Keratinocyte (primary cell): ENCODE results near the gene CSMD2. TPM values are rescaled to one million over a fixed set of nuclear protein-coding genes. Genes with fewer than 3 reads are reported as not detected.

Source experiments
- DNase-seq: peaks from one replicate; pipeline ENCODE4 v3.0.0-alpha.2; 2011; ENCODE audit warnings: low read depth, missing footprints, low spot score
- FAIRE-seq: peaks from 2 replicates; lab custom pipeline; 2011; peaks lifted over from hg19 to GRCh38; lab: Jason Lieb, UNC
- H2AFZ ChIP-seq: 2 replicates; pipeline ENCODE4 v1.6.0; 2012; ENCODE audit warnings: low read length, control low read depth, inconsistent platforms; ENCODE audit not compliant: control insufficient read depth
- H3K27ac ChIP-seq: 2 replicates; pipeline ENCODE4 v1.5.1; 2011; ENCODE audit warnings: low read length; ENCODE audit not compliant: control insufficient read depth, insufficient read depth
- H3K27me3 ChIP-seq: 3 replicates; pipeline ENCODE4 v1.6.0; 2011; ENCODE audit warnings: low read length; ENCODE audit not compliant: control insufficient read depth, insufficient read depth; ENCODE audit errors: extremely low read depth
- H3K36me3 ChIP-seq, 2 experiments: 2 replicates in 1 of 2; 3 replicates in 1 of 2; pipeline ENCODE4 v1.5.1; 2011; ENCODE audit warnings: low read length in 2 of 2, mild to moderate bottlenecking in 1 of 2; ENCODE audit not compliant: control insufficient read depth in 2 of 2, insufficient read depth in 2 of 2; ENCODE audit errors: extremely low read depth in 1 of 2
- H3K4me1 ChIP-seq: 3 replicates; pipeline ENCODE4 v1.5.1; 2011; ENCODE audit warnings: low read length; ENCODE audit not compliant: control insufficient read depth, insufficient read depth; ENCODE audit errors: extremely low read depth
- H3K4me2 ChIP-seq: 3 replicates; pipeline ENCODE4 v1.6.0; 2011; ENCODE audit warnings: low read depth, low read length; ENCODE audit not compliant: control insufficient read depth, insufficient read depth; ENCODE audit errors: extremely low read depth
- H3K4me3 ChIP-seq, 3 experiments: fragments of 200-600 bp in 1 of 3; sonication (generic) in 1 of 3; 2 replicates in 2 of 3; 3 replicates in 1 of 3; pipeline ENCODE4 v1.5.1; 2011 to 2016; ENCODE audit warnings: low read length in 3 of 3, mild to moderate bottlenecking in 3 of 3, control low read depth in 2 of 3, inconsistent platforms in 1 of 3, low read depth in 1 of 3, mixed read lengths in 1 of 3, mixed run types in 1 of 3, moderate library complexity in 1 of 3; ENCODE audit not compliant: control insufficient read depth in 2 of 3, insufficient read depth in 2 of 3; ENCODE audit errors: extremely low read depth in 1 of 3
- H3K79me2 ChIP-seq: 2 replicates; pipeline ENCODE4 v1.6.0; 2012; ENCODE audit warnings: low read length; ENCODE audit not compliant: control insufficient read depth, insufficient read depth
- H3K9ac ChIP-seq: 3 replicates; pipeline ENCODE4 v1.6.0; 2011; ENCODE audit warnings: low read length; ENCODE audit not compliant: control insufficient read depth, insufficient read depth; ENCODE audit errors: extremely low read depth
- H3K9me1 ChIP-seq: 3 replicates; pipeline ENCODE4 v1.6.0; 2011; ENCODE audit warnings: low read length; ENCODE audit not compliant: control insufficient read depth, insufficient read depth; ENCODE audit errors: extremely low read depth
- H3K9me3 ChIP-seq: 2 replicates; pipeline ENCODE4 v1.5.1; 2012; ENCODE audit warnings: low read depth, low read length; ENCODE audit not compliant: control insufficient read depth
- H4K20me1 ChIP-seq: 3 replicates; pipeline ENCODE4 v1.6.0; 2011; ENCODE audit warnings: low read length; ENCODE audit not compliant: control insufficient read depth, insufficient read depth; ENCODE audit errors: extremely low read depth
- CTCF ChIP-seq, 3 experiments: IDR thresholded peaks in 1 of 3; conservative IDR thresholded peaks in 1 of 3; optimal IDR thresholded peaks in 1 of 3; 2 replicates in 2 of 3; 3 replicates in 1 of 3; pipeline versions ENCODE3 to v1.5.1; 2011; ENCODE audit warnings: low read length in 3 of 3, mild to moderate bottlenecking in 3 of 3, moderate library complexity in 2 of 3, control low read depth in 1 of 3, inconsistent platforms in 1 of 3; ENCODE audit not compliant: insufficient read depth in 2 of 3; ENCODE audit errors: extremely low read depth in 1 of 3
- EZH2 ChIP-seq: IDR thresholded peaks from one replicate; pipeline ENCODE4 v1.6.1; 2012; ENCODE audit warnings: inconsistent platforms, mild to moderate bottlenecking, low read length, moderate library complexity
- dilution Hi-C: fragments of 300-500 bp; cut with MboI; formaldehyde crosslinking; loops from one replicate; pipeline ENCODE4 v1.7.0; 2020; ENCODE audit warnings: low sequenced_read_pairs; ENCODE audit not compliant: extremely low pct_ligation_motif_present
- polyA plus RNA-seq, 5 experiments: library from polyadenylated mRNA; depleted of rRNA in 3 of 5; stranded (reverse) in 3 of 5; stranded (forward) in 1 of 5; unstranded in 1 of 5; fragments of >200 nt; gene quantifications; 1 replicate in 1 of 5; 2 replicates in 3 of 5; 3 replicates in 1 of 5; pipeline versions ENCODE4 v1.2.1 to v1.2.3, GENCODE V29; 2011 to 2012; ENCODE audit warnings: missing spikeins in 2 of 5, low read depth in 1 of 5, low replicate concordance in 1 of 5

Gene CSMD2
- polyA plus RNA-seq, 1 donor (not counting 4 experiments of a cell fraction or from before 2014, with no cell fraction given), result 2.0 TPM

DNA sequence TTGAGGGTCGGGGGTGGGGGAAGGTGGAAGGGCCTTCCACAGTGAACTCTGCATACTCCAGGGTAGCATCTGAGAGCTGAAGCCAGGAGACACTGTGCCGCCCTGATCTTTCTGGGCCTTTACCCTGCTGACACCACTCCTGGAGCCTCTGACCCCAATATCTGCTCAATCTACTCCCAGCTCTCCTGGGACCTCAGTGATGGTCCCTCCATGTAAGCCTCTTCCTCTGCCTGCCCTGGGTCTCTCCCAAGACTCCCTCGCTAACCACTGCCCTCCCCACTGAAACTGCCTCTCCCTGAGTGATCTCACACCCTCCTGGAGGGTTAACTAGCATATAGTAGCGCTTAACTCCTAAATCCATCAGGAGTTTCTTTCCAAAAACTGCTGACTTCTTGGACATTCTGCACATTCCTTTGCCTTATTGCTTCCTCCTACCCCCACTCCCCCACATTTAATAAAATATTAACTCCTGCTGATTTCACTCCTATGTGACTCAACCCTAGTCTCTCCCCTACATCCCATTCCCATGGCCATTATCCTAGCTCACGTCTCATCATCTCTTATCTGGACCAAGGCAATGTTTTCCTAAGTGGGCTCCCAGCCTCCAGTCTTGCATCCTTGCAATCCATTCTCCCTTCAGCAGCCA lies 155.6 kb downstream of the CSMD2 start:
- H4K20me1 ChIP-seq, result no peaks in the 10 kb centered on the region
- H2AFZ ChIP-seq, result no peak overlapping the region
- no peak for TF ChIP-seq CTCF (optimal IDR thresholded peaks at IDR 0.05 in 1 of 3, IDR thresholded peaks at IDR 0.05 in 1 of 3, conservative IDR thresholded peaks at IDR 0.05 in 1 of 3; ENCODE audit: extremely low read depth in 1 of 3, insufficient read depth in 2 of 3, low read length in 3 of 3)
- TF ChIP-seq EZH2, result no peak
- FAIRE-seq, result no peak
- no peaks in the 10 kb centered on the region for H3K79me2 ChIP-seq
- no peak overlapping the region for H3K27ac ChIP-seq
- no peak for DNase-seq
- H3K9me3 ChIP-seq, result no peaks in the 10 kb centered on the region
- dilution Hi-C loops, result no loop called here
- no peaks in the 10 kb centered on the region for H3K9me1 ChIP-seq
- H3K27me3 ChIP-seq, result no peaks in the 10 kb centered on the region
- no peaks in the 10 kb centered on the region for H3K4me1 ChIP-seq
- no peak overlapping the region for H3K4me2 ChIP-seq
- no peak overlapping the region for H3K4me3 ChIP-seq
- H3K36me3 ChIP-seq, result no peaks in the 10 kb centered on the region
- no peak overlapping the region for H3K9ac ChIP-seq

DNA sequence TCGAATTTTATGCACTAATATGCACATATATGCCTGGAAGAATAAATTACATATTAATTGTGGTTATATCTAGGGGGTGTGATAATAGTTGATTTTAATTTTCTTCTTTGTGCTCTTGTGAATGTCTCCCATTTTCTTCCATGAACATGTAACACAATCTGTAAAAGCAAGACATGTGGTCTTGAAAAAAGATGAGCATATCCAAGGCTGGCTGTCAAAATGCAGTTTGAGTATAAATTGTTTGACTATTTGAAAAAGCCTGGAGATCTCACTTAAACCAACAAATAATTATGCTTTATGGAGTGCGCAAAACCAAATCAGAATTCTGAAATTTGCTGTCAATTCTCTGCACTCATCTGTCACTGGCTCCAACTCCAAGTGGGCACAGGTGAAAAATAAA lies 157.3 kb downstream of the CSMD2 start:
- FAIRE-seq, result no peak
- dilution Hi-C loops, result no loop called here

More for the DNA sequence above, 157.3 kb downstream of the CSMD2 start:
- no peak overlapping the region for H3K9ac ChIP-seq
- no peaks in the 10 kb centered on the region for H3K36me3 ChIP-seq
- TF ChIP-seq EZH2, result no peak
- TF ChIP-seq CTCF (optimal IDR thresholded peaks at IDR 0.05 in 1 of 3, IDR thresholded peaks at IDR 0.05 in 1 of 3, conservative IDR thresholded peaks at IDR 0.05 in 1 of 3; ENCODE audit: extremely low read depth in 1 of 3, insufficient read depth in 2 of 3, low read length in 3 of 3), result no peak
- H3K27me3 ChIP-seq, result no peaks in the 10 kb centered on the region
- H3K4me2 ChIP-seq, result no peak overlapping the region
- no peak overlapping the region for H3K27ac ChIP-seq
- no peak overlapping the region for H3K4me3 ChIP-seq
- H3K9me3 ChIP-seq, result no peaks in the 10 kb centered on the region
- H4K20me1 ChIP-seq, result no peaks in the 10 kb centered on the region
- no peak overlapping the region for H2AFZ ChIP-seq
- H3K4me1 ChIP-seq, result no peaks in the 10 kb centered on the region
- DNase-seq, result no peak
- H3K79me2 ChIP-seq, result no peaks in the 10 kb centered on the region
- H3K9me1 ChIP-seq, result no peaks in the 10 kb centered on the region
